ENCODE results near the gene SCAP.

DNA sequence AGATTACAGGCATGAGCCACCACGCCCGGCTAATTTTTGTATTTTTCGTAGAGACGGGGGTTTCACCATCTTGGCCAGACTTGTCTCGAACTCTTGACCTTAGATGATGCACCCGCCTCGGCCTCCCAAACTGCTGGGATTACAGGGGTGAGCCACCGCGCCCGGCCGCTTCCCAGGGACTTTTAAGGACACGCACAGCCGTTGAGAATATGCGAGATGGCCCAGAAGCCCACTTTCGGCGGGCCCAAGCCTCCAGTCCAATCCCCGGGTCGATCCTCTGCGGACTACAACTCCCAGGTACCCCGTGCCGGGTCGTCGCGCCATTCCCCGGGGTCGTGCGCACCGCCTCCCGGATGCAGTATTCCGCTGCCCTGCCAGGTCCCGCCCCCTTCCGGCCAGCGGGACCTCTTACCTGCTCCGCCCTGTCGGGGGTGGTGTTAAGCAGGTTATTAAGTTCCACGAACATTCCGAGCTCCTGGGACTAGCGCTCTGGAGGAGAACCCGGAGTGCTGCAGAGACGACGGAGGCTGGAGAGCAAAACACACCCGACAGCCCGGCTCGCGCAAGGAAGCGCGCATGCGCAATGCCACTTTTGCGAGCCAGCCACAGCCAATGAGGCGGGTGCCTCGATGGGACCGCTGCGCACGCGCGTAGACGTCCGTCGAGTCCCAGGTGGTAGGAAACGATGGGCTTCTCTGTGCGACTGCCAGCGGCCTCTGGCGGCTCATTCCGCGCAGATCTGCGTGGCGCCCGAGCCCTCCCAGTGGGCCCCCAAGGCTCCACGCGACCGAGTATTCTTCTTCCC, 37.6 kb upstream of the SCAP start, which contains the start of gene ELP6:
- TF ChIP-seq, protein P1, sequence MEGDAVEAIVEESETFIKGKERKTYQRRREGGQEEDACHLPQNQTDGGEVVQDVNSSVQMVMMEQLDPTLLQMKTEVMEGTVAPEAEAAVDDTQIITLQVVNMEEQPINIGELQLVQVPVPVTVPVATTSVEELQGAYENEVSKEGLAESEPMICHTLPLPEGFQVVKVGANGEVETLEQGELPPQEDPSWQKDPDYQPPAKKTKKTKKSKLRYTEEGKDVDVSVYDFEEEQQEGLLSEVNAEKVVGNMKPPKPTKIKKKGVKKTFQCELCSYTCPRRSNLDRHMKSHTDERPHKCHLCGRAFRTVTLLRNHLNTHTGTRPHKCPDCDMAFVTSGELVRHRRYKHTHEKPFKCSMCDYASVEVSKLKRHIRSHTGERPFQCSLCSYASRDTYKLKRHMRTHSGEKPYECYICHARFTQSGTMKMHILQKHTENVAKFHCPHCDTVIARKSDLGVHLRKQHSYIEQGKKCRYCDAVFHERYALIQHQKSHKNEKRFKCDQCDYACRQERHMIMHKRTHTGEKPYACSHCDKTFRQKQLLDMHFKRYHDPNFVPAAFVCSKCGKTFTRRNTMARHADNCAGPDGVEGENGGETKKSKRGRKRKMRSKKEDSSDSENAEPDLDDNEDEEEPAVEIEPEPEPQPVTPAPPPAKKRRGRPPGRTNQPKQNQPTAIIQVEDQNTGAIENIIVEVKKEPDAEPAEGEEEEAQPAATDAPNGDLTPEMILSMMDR (IDR thresholded peaks at IDR 0.05 in 2 of 3, conservative IDR thresholded peaks at IDR 0.05 in 1 of 3; ENCODE audit: borderline replicate concordance in 1 of 3, insufficient read depth in 1 of 3, low read depth in 2 of 3, low read length in 2 of 3), result peak; percentile 40 to 60 (median 44); a peak in 5 of 6 replicates
- no peak for TF ChIP-seq ZNF274 (IDR thresholded peaks at IDR 0.05; ENCODE audit: low read depth, low read length)
- TF ChIP-seq, protein P2, sequence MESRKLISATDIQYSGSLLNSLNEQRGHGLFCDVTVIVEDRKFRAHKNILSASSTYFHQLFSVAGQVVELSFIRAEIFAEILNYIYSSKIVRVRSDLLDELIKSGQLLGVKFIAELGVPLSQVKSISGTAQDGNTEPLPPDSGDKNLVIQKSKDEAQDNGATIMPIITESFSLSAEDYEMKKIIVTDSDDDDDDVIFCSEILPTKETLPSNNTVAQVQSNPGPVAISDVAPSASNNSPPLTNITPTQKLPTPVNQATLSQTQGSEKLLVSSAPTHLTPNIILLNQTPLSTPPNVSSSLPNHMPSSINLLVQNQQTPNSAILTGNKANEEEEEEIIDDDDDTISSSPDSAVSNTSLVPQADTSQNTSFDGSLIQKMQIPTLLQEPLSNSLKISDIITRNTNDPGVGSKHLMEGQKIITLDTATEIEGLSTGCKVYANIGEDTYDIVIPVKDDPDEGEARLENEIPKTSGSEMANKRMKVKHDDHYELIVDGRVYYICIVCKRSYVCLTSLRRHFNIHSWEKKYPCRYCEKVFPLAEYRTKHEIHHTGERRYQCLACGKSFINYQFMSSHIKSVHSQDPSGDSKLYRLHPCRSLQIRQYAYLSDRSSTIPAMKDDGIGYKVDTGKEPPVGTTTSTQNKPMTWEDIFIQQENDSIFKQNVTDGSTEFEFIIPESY (IDR thresholded peaks at IDR 0.05; ENCODE audit: extremely low read depth, insufficient replicate concordance, low read length), result no peak
- TF ChIP-seq TCF7L2 (IDR thresholded peaks at IDR 0.05; ENCODE audit: borderline replicate concordance, extremely low read depth, insufficient read depth, insufficient read length), result no peak
- no peak; the same call in 1 of the 2 replicates for TF ChIP-seq SIN3A (IDR thresholded peaks at IDR 0.05; ENCODE audit: low read depth)
- no peak for TF ChIP-seq CEBPB (IDR thresholded peaks at IDR 0.05; ENCODE audit: low read depth)
- no peak; the same call in 1 of the 2 replicates for TF ChIP-seq ELF1 (IDR thresholded peaks at IDR 0.05; ENCODE audit: borderline replicate concordance, low read depth)
- TF ChIP-seq RAD21 (IDR thresholded peaks at IDR 0.05; ENCODE audit: low read depth), result peak; percentile 50
- no peak for TF ChIP-seq EZH2 (IDR thresholded peaks at IDR 0.05)
- TF ChIP-seq POLR2AphosphoS5 (IDR thresholded peaks at IDR 0.05; ENCODE audit: low read depth, low read length), result peak; percentile 86
- TF ChIP-seq SP1 (IDR thresholded peaks at IDR 0.05; ENCODE audit: low read depth), result peak; percentile 81
- peak; percentile 57 for TF ChIP-seq POLR2A (IDR thresholded peaks at IDR 0.05; ENCODE audit: borderline replicate concordance, extremely low read depth, insufficient read depth, insufficient read length)

Data from HCT116 (cell line).